ENCODE measurements around the gene ZNF236.

- TF ChIP-seq CTCF (IDR thresholded peaks at IDR 0.05) (no peak), POLR2A (IDR thresholded peaks at IDR 0.05) (no peak)
Measured at GRCh38 chr18:76908277-76908676, 85.9 kb downstream of the ZNF236 start.
